HepG2 (cell line): Measurements from ENCODE around the gene BCAR3.

ENCODE experiments used
- ZNF3 ChIP-seq: IDR thresholded peaks from 2 replicates; pipeline ENCODE4 v1.7.0; 2017; ENCODE audit warnings: inconsistent platforms
- TF ChIP-seq, protein P1 (sequence below): sonication (generic); formaldehyde crosslinking; IDR thresholded peaks from 2 replicates; pipeline ENCODE4 v1.4.0; 2020; ENCODE audit warnings: missing genetic modification reagents, mild to moderate bottlenecking, borderline replicate concordance
- TF ChIP-seq, protein P2 (sequence below): sonication (generic); formaldehyde crosslinking; IDR thresholded peaks from 2 replicates; pipeline ENCODE4 v1.4.0; 2020; ENCODE audit warnings: mild to moderate bottlenecking, missing genetic modification reagents

DNA sequence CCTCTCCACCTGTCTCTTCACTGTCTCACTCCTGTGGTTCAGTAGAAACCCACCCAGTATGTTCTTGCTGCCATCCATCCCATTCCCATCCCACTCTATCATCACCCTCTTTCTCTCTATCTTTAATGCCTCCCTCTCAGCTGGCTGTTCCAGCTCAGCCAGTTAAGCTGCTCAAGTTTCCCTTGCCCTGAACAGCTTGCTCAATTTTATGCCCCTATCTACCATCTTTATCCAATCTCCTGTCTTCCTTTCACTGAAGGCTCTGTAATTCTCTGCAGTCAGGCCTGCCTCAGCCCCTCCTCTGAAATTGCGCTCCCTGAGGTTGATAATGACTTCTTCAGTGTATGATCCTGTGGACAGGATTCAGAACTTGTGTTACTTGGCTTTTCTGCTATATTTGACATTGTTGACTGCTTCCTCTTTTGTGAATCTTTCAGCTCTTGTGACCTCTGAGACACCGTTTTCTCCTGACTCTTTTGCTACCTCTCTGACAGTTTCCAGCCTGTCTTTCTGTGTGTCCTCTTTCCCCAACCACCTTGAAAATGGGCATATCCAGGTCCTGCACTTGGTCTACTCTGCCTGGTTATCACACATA, 13.9 kb upstream of the BCAR3 start:
- TF ChIP-seq ZNF3 (CRISPR knock-in tag) = no peak
- TF ChIP-seq, protein P1, sequence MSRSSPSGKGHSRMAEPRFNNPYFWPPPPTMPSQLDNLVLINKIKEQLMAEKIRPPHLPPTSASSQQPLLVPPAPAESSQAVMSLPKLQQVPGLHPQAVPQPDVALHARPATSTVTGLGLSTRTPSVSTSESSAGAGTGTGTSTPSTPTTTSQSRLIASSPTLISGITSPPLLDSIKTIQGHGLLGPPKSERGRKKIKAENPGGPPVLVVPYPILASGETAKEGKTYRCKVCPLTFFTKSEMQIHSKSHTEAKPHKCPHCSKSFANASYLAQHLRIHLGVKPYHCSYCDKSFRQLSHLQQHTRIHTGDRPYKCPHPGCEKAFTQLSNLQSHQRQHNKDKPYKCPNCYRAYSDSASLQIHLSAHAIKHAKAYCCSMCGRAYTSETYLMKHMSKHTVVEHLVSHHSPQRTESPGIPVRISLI (CRISPR knock-in tag) = no peak
- TF ChIP-seq, protein P2, sequence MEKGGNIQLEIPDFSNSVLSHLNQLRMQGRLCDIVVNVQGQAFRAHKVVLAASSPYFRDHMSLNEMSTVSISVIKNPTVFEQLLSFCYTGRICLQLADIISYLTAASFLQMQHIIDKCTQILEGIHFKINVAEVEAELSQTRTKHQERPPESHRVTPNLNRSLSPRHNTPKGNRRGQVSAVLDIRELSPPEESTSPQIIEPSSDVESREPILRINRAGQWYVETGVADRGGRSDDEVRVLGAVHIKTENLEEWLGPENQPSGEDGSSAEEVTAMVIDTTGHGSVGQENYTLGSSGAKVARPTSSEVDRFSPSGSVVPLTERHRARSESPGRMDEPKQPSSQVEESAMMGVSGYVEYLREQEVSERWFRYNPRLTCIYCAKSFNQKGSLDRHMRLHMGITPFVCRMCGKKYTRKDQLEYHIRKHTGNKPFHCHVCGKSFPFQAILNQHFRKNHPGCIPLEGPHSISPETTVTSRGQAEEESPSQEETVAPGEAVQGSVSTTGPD = no peak
